Frontal cortex (tissue), 4 donors: ENCODE measurements around the gene PRPH. TPM values are rescaled to one million over a fixed set of nuclear protein-coding genes. Genes with fewer than 3 reads are reported as not detected.
"Not testable (repeated sequence)": the region's sequence is repeated elsewhere in the genome, so short reads cannot be mapped to it uniquely, and the experiment has no call there.

Experiments used
- DNase-seq, 2 donors: peaks; one replicate each; pipeline ENCODE4 v3.0.0; 2012; ENCODE audit warnings: low spot score in 2 of 2
- FAIRE-seq: peaks from 2 replicates; lab custom pipeline; 2012; peaks lifted over from hg19 to GRCh38; lab: Jason Lieb, UNC
- total RNA-seq: library from RNA; depleted of rRNA; stranded (reverse); fragments of >200 nt; gene quantifications from one replicate; pipeline ENCODE4 v1.2.3, GENCODE V29; 2014
- donor health status: control.
- donor health status: control.
- donor health status: control.

PRPH gene
- total RNA-seq, 1 donor from 2014 or later = 0.82 TPM

DNA sequence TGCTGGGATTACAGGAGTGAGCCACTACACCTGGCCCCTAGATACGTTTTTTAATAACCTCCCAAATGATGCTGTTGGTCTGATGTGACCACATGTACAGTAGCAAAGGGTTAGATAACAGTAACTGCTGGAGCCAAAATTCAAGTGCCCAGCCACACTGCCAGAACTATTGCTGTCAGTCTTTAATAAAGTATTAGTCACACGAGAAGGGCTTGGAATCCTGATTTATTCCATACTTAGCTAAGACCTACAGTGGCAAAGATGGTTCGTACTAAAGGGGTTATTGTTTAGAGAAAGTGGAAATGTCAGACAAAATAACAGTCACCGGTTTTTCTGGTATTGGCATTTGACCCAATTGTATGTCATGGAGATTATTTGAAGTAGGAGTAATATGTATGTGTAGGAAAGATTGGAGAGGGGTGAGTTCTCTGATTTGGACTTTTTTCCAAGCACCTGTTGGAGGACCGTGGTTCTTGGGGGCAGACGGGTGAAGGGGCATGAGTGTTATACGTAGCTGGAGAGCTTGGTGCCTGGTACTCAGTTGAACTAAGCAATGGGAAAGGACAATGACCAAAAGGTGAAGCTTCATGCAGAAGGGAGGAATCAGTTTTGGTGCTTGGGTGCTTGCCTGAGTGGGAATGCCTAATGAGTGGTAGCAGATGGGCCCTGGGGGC, 20.4 kb upstream of the PRPH start:
- no peak for FAIRE-seq
- DNase-seq = no peak

GRCh38 chr12:49276304-49277290, 18.4 kb upstream of the PRPH start:
- FAIRE-seq = no peak
- no peak for DNase-seq

DNA sequence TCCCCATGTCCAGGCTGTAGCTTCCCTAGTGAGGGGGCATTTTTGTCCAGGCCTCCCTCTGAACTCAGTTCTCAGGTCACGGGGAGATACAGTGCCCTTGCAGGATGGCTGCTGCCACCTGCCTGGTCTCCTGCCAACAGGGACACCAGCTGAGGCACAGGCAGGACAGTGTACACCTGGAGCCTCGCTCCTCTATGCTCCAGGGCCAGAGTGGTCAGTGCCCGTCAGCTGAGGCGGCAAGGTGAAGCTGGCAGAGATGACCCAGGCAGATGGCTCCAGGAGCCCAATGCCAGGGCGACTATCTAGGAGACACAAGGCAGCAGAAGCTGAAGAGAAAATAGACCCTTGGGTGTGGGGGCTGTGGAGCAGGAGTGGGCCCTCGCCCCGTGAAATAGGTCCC, 17.5 kb upstream of the PRPH start:
- no peak for FAIRE-seq

DNA sequence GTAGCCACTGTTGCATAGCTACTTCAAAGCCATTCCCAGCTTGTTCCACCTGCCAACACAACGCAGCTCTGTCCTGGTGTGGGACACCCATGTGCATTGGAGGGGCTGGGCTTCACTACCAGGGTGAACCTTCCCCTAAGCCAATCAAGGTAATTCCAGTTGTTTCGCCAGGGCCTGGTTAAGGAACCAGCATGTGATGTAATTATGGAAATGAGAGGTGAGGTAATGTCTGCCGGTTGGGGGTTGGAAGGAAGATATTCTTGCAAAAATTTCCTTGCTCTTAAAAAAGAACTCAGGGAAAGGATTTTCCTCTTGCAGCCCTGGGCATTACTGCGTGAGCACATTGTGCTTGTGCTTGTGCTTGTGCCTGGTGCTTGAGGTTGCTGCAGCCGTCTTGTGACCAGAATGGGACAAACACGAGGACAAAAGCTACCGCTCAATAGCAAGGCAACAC, 15.2 kb upstream of the PRPH start:
- DNase-seq (no peak), FAIRE-seq (no peak)

More for the DNA sequence above, 17.5 kb upstream of the PRPH start:
- DNase-seq = no peak

GRCh38 chr12:49280545-49280944, 14.4 kb upstream of the PRPH start:
- DNase-seq, FAIRE-seq: not testable (repeated sequence)

DNA sequence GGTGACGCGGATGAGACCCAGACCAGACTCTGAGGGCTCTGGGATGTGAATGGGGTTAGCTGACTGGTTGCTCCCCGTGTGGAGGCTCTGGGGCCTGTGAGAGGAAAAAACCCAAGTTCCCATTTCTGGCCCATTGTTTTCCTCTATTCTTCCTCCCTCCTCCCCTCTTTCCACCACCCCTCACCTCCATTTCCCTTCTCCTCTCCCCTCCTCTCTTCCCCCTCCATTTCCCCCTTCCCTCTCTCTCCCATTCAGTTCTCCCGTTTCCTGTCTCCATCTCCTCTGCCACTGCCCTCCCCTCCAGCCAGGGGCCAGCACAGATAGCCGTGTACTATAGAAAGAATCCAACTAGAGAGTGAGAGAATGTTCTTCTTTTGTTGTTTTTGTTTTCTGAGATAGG, 12.6 kb upstream of the PRPH start:
- DNase-seq = no peak
- no peak for FAIRE-seq

DNA sequence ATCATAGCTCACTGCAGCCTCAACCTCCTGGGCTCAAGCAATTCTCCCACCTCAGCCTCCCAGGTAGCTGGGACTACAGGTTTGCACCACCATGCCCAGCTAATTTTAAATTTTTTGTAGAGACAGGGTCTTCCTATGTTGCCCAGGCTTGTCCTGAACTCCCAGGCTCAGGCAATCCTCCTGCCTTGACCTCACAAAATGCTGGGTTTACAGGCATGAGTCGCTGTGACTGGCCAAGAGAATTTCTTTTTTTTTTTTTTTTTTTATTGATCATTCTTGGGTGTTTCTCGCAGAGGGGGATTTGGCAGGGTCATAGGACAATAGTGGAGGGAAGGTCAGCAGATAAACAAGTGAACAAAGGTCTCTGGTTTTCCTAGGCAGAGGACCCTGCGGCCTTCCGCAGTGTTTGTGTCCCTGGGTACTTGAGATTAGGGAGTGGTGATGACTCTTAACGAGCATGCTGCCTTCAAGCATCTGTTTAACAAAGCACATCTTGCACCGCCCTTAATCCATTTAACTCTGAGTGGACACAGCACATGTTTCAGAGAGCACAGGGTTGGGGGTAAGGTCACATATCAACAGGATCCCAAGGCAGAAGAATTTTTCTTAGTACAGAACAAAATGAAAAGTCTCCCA, 12.1 kb upstream of the PRPH start:
- not testable (repeated sequence) for DNase-seq, FAIRE-seq

- DNase-seq (no peak), FAIRE-seq (no peak)
Observed at GRCh38 chr12:49283541-49284429, 11.2 kb upstream of the PRPH start.

GRCh38 chr12:49284672-49285071, 10.3 kb upstream of the PRPH start:
- DNase-seq = no peak
- no peak for FAIRE-seq

DNA sequence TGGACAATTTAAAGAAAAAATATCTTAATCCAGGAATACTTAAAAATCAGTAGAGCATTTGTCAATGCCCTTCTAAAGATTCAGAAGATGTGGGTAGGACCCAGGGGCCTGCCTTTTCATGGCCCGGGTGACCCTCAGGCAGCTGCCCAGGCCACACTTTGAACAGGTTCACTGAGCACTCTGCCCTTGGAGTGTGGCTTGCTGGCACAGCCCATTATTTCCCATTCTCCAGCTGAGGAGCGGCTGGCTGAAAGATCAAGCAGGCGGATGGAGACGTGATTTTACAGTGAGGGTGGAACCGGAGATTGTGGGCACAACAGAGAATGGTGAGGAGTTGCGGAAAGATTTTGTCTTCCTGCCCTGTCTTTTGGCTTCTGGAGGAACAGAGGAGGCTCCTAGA, 7.1 kb upstream of the PRPH start:
- FAIRE-seq = no peak
- DNase-seq = no peak

- no peak for FAIRE-seq
- DNase-seq = peak; percentile 66 to 79
Observed at GRCh38 chr12:49288412-49288853, 6.5 kb upstream of the PRPH start.

- FAIRE-seq (no peak), DNase-seq (no peak)
Observed at GRCh38 chr12:49288922-49289555, 5.9 kb upstream of the PRPH start.

- FAIRE-seq = no peak
Observed at GRCh38 chr12:49292729-49293055, 2.3 kb upstream of the PRPH start.

DNA sequence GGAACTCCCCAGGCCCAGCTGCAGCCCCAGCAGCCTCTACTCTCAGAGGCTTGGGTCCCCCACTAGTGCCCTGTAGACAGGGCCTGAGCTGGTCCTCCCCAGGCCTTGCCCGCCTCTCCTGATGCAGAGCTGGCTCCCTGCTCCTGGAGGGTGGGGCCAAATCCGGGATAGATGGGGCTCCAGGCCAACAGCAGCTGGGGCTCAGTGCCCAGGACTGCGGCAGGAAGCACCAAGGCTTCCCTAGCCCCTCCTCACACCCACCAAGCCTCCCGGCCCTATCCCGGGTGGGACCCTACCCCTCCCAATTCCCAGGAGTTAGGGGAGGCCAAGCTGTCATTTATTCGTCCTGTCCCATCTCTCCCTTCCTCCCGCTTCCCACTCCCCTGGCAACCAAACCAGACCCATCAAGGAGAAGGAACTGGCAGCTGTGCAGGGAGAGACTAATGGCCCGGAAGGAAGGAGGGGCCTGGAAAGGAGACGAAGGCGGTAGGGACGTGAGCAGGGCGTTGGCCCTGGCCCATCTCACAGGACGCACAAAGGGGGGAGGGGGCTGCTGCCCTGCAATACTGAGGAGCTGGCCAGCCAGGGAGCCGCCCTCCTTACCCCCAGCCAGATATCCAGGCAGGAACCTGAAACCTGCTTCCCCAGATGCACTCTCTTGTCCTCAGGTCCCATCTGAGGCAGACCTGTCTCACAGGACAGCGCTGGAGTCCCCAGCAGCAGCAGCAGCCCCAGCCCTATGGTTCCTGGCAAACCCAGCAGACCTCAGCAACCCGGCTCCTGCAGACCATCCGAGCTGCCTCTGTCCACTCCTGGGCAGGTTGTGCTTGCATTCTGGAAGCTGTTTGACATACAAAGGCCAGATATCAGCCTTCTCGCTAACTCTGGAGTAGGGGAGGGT, 1.6 kb upstream of the PRPH start:
- FAIRE-seq (no peak), DNase-seq (no peak)

More at GRCh38 chr12:49292729-49293055, 2.3 kb upstream of the PRPH start:
- no peak for DNase-seq

GRCh38 chr12:49294086-49294803, 702 bp upstream of the PRPH start:
- no peak for FAIRE-seq
- DNase-seq = no peak

DNA sequence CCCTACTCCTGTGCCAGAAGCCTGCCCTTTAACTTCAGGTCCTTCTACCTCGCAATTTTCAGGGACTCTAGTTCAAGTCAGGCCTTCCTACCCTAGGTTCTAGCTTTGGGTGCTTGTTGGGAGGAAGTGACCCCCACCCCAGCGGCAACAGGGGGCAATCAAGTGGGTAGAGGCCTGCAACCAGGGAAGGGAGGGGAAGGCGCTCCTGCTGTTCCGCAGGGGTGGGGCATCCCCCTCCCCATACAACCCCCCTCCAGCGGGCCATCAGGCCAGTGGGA, 204 bp upstream of the PRPH start:
- no peak for FAIRE-seq
- DNase-seq = no peak

DNA sequence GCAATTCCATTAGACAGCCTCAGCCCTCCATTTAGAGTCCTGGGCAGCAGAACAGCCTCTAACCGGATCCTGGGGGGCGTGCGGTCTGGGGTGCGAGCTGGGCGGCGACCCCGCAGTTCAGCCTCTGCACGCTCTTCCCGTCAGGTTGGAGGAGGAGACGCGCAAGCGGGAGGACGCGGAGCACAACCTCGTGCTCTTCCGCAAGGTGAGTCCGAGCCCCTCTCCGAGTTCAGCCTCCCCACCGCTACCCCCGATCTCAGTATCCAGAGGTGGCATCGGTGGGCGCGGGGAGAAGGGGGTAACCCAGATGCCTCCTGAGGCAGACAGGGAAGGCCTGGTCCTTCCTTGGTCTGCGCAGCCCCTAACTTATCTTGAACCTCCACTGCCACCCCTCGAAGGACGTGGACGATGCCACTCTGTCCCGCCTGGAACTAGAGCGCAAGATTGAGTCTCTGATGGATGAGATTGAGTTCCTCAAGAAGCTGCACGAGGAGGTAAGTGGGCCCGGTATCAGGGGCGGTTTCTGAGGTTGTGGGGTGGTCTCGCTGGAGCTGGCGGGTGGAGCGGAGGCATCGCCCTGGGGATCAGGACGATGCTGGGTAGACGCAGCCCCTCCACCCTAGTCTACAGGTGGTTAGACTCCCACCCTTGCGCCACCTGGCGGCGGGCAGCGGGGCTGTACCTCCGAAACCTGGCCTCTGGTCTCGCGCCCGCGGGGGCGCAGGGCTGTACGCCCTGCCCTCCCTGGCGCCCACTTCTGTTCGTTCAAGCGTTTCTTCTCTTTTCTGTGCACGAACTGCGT, 1.3 kb downstream of the PRPH start:
- DNase-seq = peak in 1 of 2 donors; percentile 64
- FAIRE-seq = no peak
